Ascending aorta (tissue), 2 donors: ENCODE data around the gene BAG5. TPM values are rescaled to one million over a fixed set of nuclear protein-coding genes. Genes with fewer than 3 reads are reported as not detected.
A peak's percentile ranks its signal among the peaks of the same experiment; 100 is the strongest.

Source experiments
- DNase-seq, 2 donors: peaks; one replicate each; pipeline ENCODE4 v3.0.0-alpha.2; 2019; ENCODE audit warnings: low spot score in 2 of 2
- H3K27ac ChIP-seq, 2 donors: fragments of 200-600 bp; sonication (generic); one replicate each; pipeline ENCODE4 v1.5.1; 2016 to 2017; ENCODE audit warnings: mild to moderate bottlenecking in 1 of 2
- H3K27me3 ChIP-seq: fragments of 200-600 bp; sonication (generic); one replicate; pipeline ENCODE4 v1.5.1; 2017
- H3K36me3 ChIP-seq, 2 donors: fragments of 200-600 bp; sonication (generic); one replicate each; pipeline ENCODE4 v1.5.1; 2016
- H3K4me1 ChIP-seq, 2 donors: fragments of 200-600 bp; sonication (generic); one replicate each; pipeline ENCODE4 v1.5.1; 2016 to 2017; ENCODE audit warnings: mild to moderate bottlenecking in 1 of 2
- H3K4me3 ChIP-seq, 2 donors: fragments of 200-600 bp; sonication (generic); one replicate each; pipeline ENCODE4 v1.5.1; 2016 to 2017; ENCODE audit warnings: mild to moderate bottlenecking in 1 of 2
- H3K9me3 ChIP-seq, 2 donors: fragments of 200-600 bp; sonication (generic); one replicate each; pipeline ENCODE4 v1.5.1; 2016
- intact Hi-C: fragments of 100-400 bp; cut with DNase I; formaldehyde crosslinking; loops from one replicate; pipeline ENCODE4 v1.15.1; 2023
- total RNA-seq: library from RNA; depleted of rRNA; stranded (reverse); fragments of >200 nt; gene quantifications from one replicate; pipeline ENCODE4 v1.1.0, GENCODE V29; 2016
- TF ChIP-seq, protein P1 (sequence below), 3 experiments: fragments of 200-600 bp in 2 of 3; fragments of 450-650 bp in 1 of 3; sonication (generic) in 2 of 3; IDR thresholded peaks; one replicate each; pipeline ENCODE4 v1.5.1; 2016 to 2019; ENCODE audit warnings: antibody characterized with exemption in 3 of 3, mild to moderate bottlenecking in 1 of 3, moderate library complexity in 1 of 3

The BAG5 gene
- total RNA-seq, 1 donor from 2014 or later: 7.1 TPM

DNA sequence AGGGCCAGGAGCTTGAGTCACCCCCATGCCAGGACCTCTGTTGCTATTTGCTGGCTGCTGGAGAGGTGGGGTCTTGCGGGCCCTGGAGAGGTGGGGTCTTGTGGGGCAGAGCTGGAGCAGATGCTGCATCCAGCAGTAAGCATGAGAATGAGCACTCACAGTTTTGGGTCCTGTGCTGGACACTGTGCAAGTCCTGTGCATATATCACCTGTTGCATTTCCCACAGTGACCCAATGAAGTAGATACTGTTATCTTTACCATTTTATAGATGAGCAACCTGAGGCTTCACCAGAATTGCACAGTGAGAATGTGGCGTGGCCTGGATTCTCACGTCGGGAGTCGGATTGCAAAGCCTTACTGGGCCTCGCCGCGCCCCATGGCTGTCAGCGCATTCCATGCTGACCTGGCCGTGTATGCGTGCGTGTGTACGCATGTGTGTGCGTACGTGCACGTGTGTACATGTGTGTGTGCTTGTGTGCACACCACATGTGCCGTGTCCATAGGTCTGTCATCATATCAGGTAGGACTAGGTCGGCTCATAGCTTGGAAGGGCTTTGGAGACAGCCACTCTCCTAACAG lies 12.3 kb upstream of the BAG5 start:
- intact Hi-C loops: loop anchor here (5.0 to 10.0 kb wide), 2 partner anchors 163 to 340 kb away; no protein-coding TSS in a partner anchor
- DNase-seq: no peak
- TF ChIP-seq, protein P1, sequence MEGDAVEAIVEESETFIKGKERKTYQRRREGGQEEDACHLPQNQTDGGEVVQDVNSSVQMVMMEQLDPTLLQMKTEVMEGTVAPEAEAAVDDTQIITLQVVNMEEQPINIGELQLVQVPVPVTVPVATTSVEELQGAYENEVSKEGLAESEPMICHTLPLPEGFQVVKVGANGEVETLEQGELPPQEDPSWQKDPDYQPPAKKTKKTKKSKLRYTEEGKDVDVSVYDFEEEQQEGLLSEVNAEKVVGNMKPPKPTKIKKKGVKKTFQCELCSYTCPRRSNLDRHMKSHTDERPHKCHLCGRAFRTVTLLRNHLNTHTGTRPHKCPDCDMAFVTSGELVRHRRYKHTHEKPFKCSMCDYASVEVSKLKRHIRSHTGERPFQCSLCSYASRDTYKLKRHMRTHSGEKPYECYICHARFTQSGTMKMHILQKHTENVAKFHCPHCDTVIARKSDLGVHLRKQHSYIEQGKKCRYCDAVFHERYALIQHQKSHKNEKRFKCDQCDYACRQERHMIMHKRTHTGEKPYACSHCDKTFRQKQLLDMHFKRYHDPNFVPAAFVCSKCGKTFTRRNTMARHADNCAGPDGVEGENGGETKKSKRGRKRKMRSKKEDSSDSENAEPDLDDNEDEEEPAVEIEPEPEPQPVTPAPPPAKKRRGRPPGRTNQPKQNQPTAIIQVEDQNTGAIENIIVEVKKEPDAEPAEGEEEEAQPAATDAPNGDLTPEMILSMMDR (IDR thresholded peaks at IDR 0.05): no peak
- Histone ChIP-seq H3K4me3 (no peak overlapping the region), H3K4me1 (peaks cover 0 to 14% of the 10 kb centered on the region in 2 donors), H3K36me3 (peaks cover 26 to 31% of the 10 kb centered on the region in 2 donors), H3K9me3 (no peaks in the 10 kb centered on the region), H3K27ac (peak overlapping the region in 1 of 2 donors; percentile 73), H3K27me3 (no peaks in the 10 kb centered on the region)

DNA sequence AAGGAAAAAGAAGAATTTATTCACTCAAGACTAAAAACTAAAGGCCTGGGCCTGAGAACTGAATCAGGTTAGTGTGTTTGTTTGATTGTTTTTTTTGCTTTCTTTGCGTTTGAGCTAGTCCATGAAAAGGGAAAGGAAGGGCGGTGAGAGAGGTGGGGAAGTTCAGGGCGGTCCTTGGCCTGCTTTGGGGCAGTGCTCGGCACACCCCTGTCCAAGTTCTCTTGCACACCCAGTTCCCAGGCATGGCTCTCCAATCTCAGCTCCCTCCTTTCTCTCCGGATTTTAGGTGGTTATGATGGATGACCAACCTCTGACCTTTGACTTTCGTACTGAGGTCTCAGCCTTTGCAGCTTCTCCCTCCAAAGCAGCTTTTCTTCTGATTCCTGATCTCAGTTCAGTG lies 11.6 kb upstream of the BAG5 start:
- Histone ChIP-seq H3K9me3 (no peaks in the 10 kb centered on the region), H3K27me3 (no peaks in the 10 kb centered on the region), H3K4me3 (no peak overlapping the region), H3K27ac (no peak overlapping the region), H3K36me3 (peaks cover 26 to 27% of the 10 kb centered on the region in 2 donors), H3K4me1 (peaks cover 0 to 14% of the 10 kb centered on the region in 2 donors)
- intact Hi-C loops: loop anchor here (5.0 to 10.0 kb wide), 2 partner anchors 163 to 341 kb away; no protein-coding TSS in a partner anchor
- DNase-seq: no peak
- TF ChIP-seq, protein P1 (IDR thresholded peaks at IDR 0.05): no peak

DNA sequence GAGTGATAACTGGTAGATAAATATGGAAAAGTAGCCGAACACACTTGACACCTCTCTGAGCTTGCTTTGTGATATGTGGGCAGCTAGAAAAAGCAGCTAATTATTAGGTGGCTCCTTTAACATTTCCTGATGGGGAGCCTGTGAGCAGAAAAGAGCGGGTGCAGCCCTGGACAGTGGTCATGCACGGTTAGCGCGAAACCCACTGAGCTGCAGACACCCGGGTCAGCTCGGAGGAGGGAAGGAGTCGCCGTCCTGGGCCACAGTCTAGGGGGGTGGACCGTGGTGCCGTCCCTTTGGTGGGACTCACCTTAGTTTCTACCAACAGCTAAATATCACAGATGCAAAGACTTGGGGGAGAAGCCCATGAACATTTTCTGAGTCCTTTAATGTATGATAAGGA lies 7.0 kb upstream of the BAG5 start:
- Histone ChIP-seq H3K4me1 (peaks cover 0 to 6% of the 10 kb centered on the region in 2 donors), H3K4me3 (no peak overlapping the region), H3K36me3 (peaks cover 13 to 14% of the 10 kb centered on the region in 2 donors), H3K27me3 (no peaks in the 10 kb centered on the region), H3K9me3 (no peaks in the 10 kb centered on the region), H3K27ac (no peak overlapping the region)
- intact Hi-C loops: no loop called here
- DNase-seq: no peak
- TF ChIP-seq, protein P1 (IDR thresholded peaks at IDR 0.05): no peak

DNA sequence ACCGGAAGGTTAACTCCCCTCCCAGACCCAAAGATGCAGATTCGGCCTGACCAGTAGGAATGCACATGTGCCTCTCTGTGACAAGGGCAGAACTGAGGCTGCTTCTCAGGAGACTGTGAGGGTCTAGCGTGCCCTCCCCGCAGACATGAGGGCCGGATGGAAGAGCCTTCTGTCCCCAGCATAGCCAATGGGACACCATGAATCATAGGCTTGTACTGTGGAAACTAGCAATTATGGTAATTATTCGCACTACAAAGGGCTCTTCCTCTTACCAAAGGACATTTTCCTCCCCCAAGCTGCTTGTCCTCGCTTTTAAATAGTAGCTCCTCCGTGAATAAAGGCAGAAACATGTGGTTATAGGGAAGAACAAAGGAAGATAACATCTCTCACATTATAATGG lies 6.5 kb upstream of the BAG5 start:
- no peaks in the 10 kb centered on the region for H3K27me3 ChIP-seq
- H3K9me3 ChIP-seq: no peaks in the 10 kb centered on the region
- TF ChIP-seq, protein P1 (IDR thresholded peaks at IDR 0.05): no peak
- DNase-seq: no peak
- peaks cover 11 to 12% of the 10 kb centered on the region in 2 donors for H3K36me3 ChIP-seq
- peaks cover 4 to 9% of the 10 kb centered on the region in 2 donors for H3K4me1 ChIP-seq
- no peak overlapping the region for H3K27ac ChIP-seq
- H3K4me3 ChIP-seq: no peak overlapping the region
- intact Hi-C loops: no loop called here

DNA sequence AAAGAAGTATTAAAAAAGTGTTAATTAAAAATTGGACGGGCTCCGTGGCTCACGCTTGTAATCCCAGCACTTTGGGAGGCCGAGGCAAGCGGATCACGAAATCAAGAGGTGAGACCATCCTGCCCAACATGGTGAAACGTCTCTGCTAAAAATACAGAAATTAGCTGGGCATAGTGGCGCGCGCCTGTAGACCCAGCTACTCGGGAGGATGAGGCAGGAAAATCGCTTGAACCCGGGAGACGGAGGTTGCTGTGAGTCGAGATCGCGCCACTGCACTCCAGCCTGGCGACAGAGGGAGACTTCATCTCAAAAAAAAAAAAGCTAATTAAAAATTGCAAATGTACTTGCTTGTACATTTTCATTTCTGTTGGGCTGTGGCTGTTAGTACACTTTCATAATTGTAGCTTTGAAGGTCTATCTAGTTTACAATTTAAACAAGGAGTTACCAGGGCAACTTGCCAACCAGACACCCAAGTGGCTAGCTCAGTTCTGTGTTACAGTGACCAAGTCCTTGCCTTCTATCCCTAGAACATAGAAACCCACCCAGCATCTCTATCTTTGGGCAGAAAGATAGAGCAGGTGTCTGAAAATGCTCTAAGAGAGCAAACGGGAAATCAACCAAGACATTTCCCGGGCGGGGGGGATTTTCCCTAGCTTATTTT lies 1.5 kb upstream of the BAG5 start:
- Histone ChIP-seq H3K4me3 (peak overlapping the region; percentile 81 to 90), H3K36me3 (peaks cover 12 to 15% of the 10 kb centered on the region in 2 donors), H3K27ac (no peak overlapping the region), H3K9me3 (no peaks in the 10 kb centered on the region), H3K27me3 (no peaks in the 10 kb centered on the region), H3K4me1 (peaks cover 16 to 37% of the 10 kb centered on the region in 2 donors)
- TF ChIP-seq, protein P1 (IDR thresholded peaks at IDR 0.05): no peak
- intact Hi-C loops: loop anchor here (2.0 to 5.0 kb wide), 2 partner anchors 65 to 153 kb away; partner anchors contain the start of genes KLC1, XRCC3 and ZFYVE21
- no peak for DNase-seq
